ENCODE results near the gene WWC1.

WWC1 gene

GRCh38 chr5:168314735-168315411 lies 23.4 kb downstream of the WWC1 start:
- TF ChIP-seq CTCF (IDR thresholded peaks at IDR 0.05), result peak; percentile 17; the same call in 1 of the 2 replicates

GRCh38 chr5:168315416-168316138 lies 24.1 kb downstream of the WWC1 start:
- no peak for TF ChIP-seq CTCF (IDR thresholded peaks at IDR 0.05)

GRCh38 chr5:168316139-168316578 lies 24.7 kb downstream of the WWC1 start:
- TF ChIP-seq CTCF (IDR thresholded peaks at IDR 0.05), result no peak

- no peak for TF ChIP-seq CTCF (IDR thresholded peaks at IDR 0.05)
Observed at GRCh38 chr5:168317096-168317520, 25.7 kb downstream of the WWC1 start.

- TF ChIP-seq CTCF (IDR thresholded peaks at IDR 0.05), result no peak
Observed at GRCh38 chr5:168317521-168318147, 26.2 kb downstream of the WWC1 start.

GRCh38 chr5:168318240-168318639 lies 26.8 kb downstream of the WWC1 start:
- TF ChIP-seq CTCF (IDR thresholded peaks at IDR 0.05), result no peak

GRCh38 chr5:168319774-168320173 lies 28.3 kb downstream of the WWC1 start:
- no peak for TF ChIP-seq CTCF (IDR thresholded peaks at IDR 0.05)

Measured in LNCAP (cell line).